SJSA1 (cell line): Measurements from ENCODE around the gene PPARG. TPM values are rescaled to one million over a fixed set of nuclear protein-coding genes. Genes with fewer than 3 reads are reported as not detected.
"Not testable (repeated sequence)": the region's sequence is repeated elsewhere in the genome, so short reads cannot be mapped to it uniquely, and the experiment has no call there.

ENCODE experiments used
- DNase-seq, 2 experiments: peaks; one replicate each; pipeline ENCODE4 v3.0.0-alpha.2; 2015 to 2020; ENCODE audit warnings: low spot score in 2 of 2, low read depth in 1 of 2
- H3K27ac ChIP-seq: fragments of 250-450 bp; sonication (Bioruptor Pico); 2 replicates; pipeline ENCODE4 v1.5.1; 2020; ENCODE audit warnings: mild to moderate bottlenecking, moderate library complexity
- H3K27me3 ChIP-seq: fragments of 250-450 bp; sonication (Bioruptor Pico); replicated peaks from 2 replicates; pipeline ENCODE4 v1.5.1; 2020; ENCODE audit warnings: mild to moderate bottlenecking, moderate library complexity
- H3K36me3 ChIP-seq: fragments of 250-450 bp; sonication (Bioruptor Pico); 2 replicates; pipeline ENCODE4 v1.5.1; 2020; ENCODE audit warnings: mild to moderate bottlenecking
- H3K4me1 ChIP-seq: fragments of 250-450 bp; sonication (Bioruptor Pico); replicated peaks from 2 replicates; pipeline ENCODE4 v1.6.1; 2021; ENCODE audit warnings: mild to moderate bottlenecking
- H3K4me3 ChIP-seq: fragments of 250-450 bp; sonication (Bioruptor Pico); 2 replicates; pipeline ENCODE4 v1.5.1; 2020; ENCODE audit warnings: mild to moderate bottlenecking
- H3K9me3 ChIP-seq: fragments of 250-450 bp; sonication (Bioruptor Pico); replicated peaks from 2 replicates; pipeline ENCODE4 v1.5.1; 2020; ENCODE audit warnings: mild to moderate bottlenecking
- total RNA-seq: library from RNA; depleted of rRNA; stranded (reverse); fragments of >200 nt; shearing (Covaris generic); gene quantifications from 2 replicates; pipeline ENCODE4 v1.2.3, GENCODE V29; 2014; rRNA removed

PPARG gene
- total RNA-seq, 1 experiment from 2014 or later = 0.39 TPM

- H3K4me3 ChIP-seq = no peak overlapping the region
- DNase-seq = no peak
- no peak overlapping the region for H3K27ac ChIP-seq
- no peaks in the 10 kb centered on the region for H3K27me3 ChIP-seq
- H3K4me1 ChIP-seq = no peaks in the 10 kb centered on the region
- no peaks in the 10 kb centered on the region for H3K36me3 ChIP-seq
- H3K9me3 ChIP-seq = no peaks in the 10 kb centered on the region
These were observed 188.4 kb downstream of the PPARG start for GRCh38 chr3:12477256-12477655.

- H3K27me3 ChIP-seq = no peaks in the 10 kb centered on the region
- H3K4me3 ChIP-seq = no peak overlapping the region
- no peak for DNase-seq
- no peaks in the 10 kb centered on the region for H3K4me1 ChIP-seq
- H3K27ac ChIP-seq = no peak overlapping the region
- H3K36me3 ChIP-seq = no peaks in the 10 kb centered on the region
- H3K9me3 ChIP-seq = no peaks in the 10 kb centered on the region
These were observed 189.5 kb downstream of the PPARG start for GRCh38 chr3:12478326-12478725.

- H3K27me3 ChIP-seq, DNase-seq, H3K4me1 ChIP-seq, H3K36me3 ChIP-seq, H3K4me3 ChIP-seq, H3K9me3 ChIP-seq, H3K27ac ChIP-seq: not testable (repeated sequence)
These were observed 190.3 kb downstream of the PPARG start for GRCh38 chr3:12479198-12479597.

GRCh38 chr3:12479919-12480427 is 191.1 kb downstream of the PPARG start:
- Histone ChIP-seq H3K27me3 (no peaks in the 10 kb centered on the region), H3K9me3 (no peaks in the 10 kb centered on the region), H3K4me1 (peaks cover 5% of the 10 kb centered on the region), H3K36me3 (no peaks in the 10 kb centered on the region), H3K27ac (no peak overlapping the region), H3K4me3 (no peak overlapping the region)
- DNase-seq = peak in 1 of 2 experiments; percentile 28

GRCh38 chr3:12483410-12483809 is 194.5 kb downstream of the PPARG start:
- H3K27ac ChIP-seq = no peak overlapping the region

GRCh38 chr3:12483872-12484197 is 195.0 kb downstream of the PPARG start:
- Histone ChIP-seq H3K27ac (no peak overlapping the region), H3K9me3 (no peaks in the 10 kb centered on the region), H3K36me3 (no peaks in the 10 kb centered on the region), H3K4me1 (peaks cover 8% of the 10 kb centered on the region), H3K27me3 (no peaks in the 10 kb centered on the region), H3K4me3 (peak overlapping the region; percentile 57)
- no peak for DNase-seq

More at GRCh38 chr3:12483410-12483809, 194.5 kb downstream of the PPARG start:
- Histone ChIP-seq H3K9me3 (no peaks in the 10 kb centered on the region), H3K4me1 (peaks cover 8% of the 10 kb centered on the region), H3K4me3 (no peak overlapping the region), H3K27me3 (no peaks in the 10 kb centered on the region), H3K36me3 (no peaks in the 10 kb centered on the region)
- no peak for DNase-seq

Other genes with a start within 250 kb of the PPARG start
- 0.08 TPM in 1 of 2 replicates, not detected in the other for gene TIMP4, start 130.2 kb upstream of the PPARG start, total RNA-seq
- gene TSEN2, start 195.4 kb downstream of the PPARG start, total RNA-seq = 5.4 and 7.6 TPM in 2 replicates